Neutrophil (primary cell): ENCODE measurements around the gene DCTN3.

Experiments used
- H3K27ac ChIP-seq: fragments of 200-600 bp; sonication (generic); 2 replicates; pipeline ENCODE4 v1.5.1; 2016; ENCODE audit warnings: mild to moderate bottlenecking, moderate library complexity
- H3K27me3 ChIP-seq: fragments of 200-600 bp; sonication (generic); 2 replicates; pipeline ENCODE4 v1.6.0; 2016; ENCODE audit warnings: mild to moderate bottlenecking
- H3K36me3 ChIP-seq: fragments of 200-600 bp; sonication (generic); 2 replicates; pipeline ENCODE4 v1.5.1; 2017
- H3K4me1 ChIP-seq, 2 experiments: fragments of 200-600 bp in 1 of 2; sonication (generic) in 1 of 2; 1 replicate in 1 of 2; 2 replicates in 1 of 2; pipeline versions ENCODE4 v1.5.1 to v1.6.1; 2013 to 2016; ENCODE audit warnings: low read depth in 1 of 2, low read length in 1 of 2, mild to moderate bottlenecking in 1 of 2, moderate library complexity in 1 of 2; ENCODE audit not compliant: control insufficient read depth in 1 of 2, insufficient read depth in 1 of 2
- H3K4me3 ChIP-seq, 2 experiments: fragments of 200-600 bp in 1 of 2; sonication (generic) in 1 of 2; 1 replicate in 1 of 2; 2 replicates in 1 of 2; pipeline ENCODE4 v1.5.1; 2013 to 2016; ENCODE audit warnings: low read depth in 1 of 2, low read length in 1 of 2, mild to moderate bottlenecking in 1 of 2, moderate library complexity in 1 of 2
- H3K9me3 ChIP-seq: fragments of 200-600 bp; sonication (generic); 2 replicates; pipeline ENCODE4 v1.5.1; 2016
- CTCF ChIP-seq: fragments of 200-600 bp; sonication (generic); IDR thresholded peaks from 2 replicates; pipeline ENCODE4 v1.5.1; 2016; ENCODE audit warnings: antibody characterized with exemption

The DCTN3 gene

GRCh38 chr9:34581318-34581717 is 39.0 kb downstream of the DCTN3 start:
- Histone ChIP-seq H3K27me3 (peaks cover 100% of the 10 kb centered on the region), H3K9me3 (no peaks in the 10 kb centered on the region), H3K27ac (no peak overlapping the region), H3K4me3 (no peak overlapping the region), H3K36me3 (no peaks in the 10 kb centered on the region), H3K4me1 (no peaks in the 10 kb centered on the region)
- TF ChIP-seq CTCF = no peak

DNA sequence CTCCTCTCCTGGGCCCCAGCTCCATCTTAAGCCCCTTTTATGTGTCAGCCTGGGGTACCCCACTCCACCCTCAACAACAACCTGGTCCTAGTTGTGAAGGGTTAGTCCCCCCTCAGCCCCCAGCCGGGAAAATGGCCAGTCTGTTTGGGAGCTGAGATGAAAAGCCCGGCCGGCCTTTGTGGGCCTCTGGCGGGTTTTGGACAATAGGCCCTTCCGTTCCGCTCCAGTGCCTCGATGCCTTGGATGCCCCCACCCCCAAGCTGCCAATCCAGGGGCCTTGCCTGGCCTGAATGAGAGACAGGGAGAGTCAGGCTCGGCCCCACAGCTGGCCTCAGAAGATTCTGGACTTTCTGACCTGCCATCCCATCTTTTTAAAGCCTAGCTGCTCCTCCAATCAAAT is 39.9 kb downstream of the DCTN3 start:
- H3K27ac ChIP-seq = no peak overlapping the region
- no peaks in the 10 kb centered on the region for H3K9me3 ChIP-seq
- H3K4me3 ChIP-seq = no peak overlapping the region
- no peak for TF ChIP-seq CTCF
- no peaks in the 10 kb centered on the region for H3K4me1 ChIP-seq
- peaks cover 100% of the 10 kb centered on the region for H3K27me3 ChIP-seq
- no peaks in the 10 kb centered on the region for H3K36me3 ChIP-seq

GRCh38 chr9:34579808-34580163 is 40.5 kb downstream of the DCTN3 start:
- no peaks in the 10 kb centered on the region for H3K9me3 ChIP-seq
- H3K27ac ChIP-seq = no peak overlapping the region
- no peaks in the 10 kb centered on the region for H3K36me3 ChIP-seq
- no peak overlapping the region for H3K4me3 ChIP-seq
- no peaks in the 10 kb centered on the region for H3K4me1 ChIP-seq
- H3K27me3 ChIP-seq = peaks cover 100% of the 10 kb centered on the region
- TF ChIP-seq CTCF = no peak

DNA sequence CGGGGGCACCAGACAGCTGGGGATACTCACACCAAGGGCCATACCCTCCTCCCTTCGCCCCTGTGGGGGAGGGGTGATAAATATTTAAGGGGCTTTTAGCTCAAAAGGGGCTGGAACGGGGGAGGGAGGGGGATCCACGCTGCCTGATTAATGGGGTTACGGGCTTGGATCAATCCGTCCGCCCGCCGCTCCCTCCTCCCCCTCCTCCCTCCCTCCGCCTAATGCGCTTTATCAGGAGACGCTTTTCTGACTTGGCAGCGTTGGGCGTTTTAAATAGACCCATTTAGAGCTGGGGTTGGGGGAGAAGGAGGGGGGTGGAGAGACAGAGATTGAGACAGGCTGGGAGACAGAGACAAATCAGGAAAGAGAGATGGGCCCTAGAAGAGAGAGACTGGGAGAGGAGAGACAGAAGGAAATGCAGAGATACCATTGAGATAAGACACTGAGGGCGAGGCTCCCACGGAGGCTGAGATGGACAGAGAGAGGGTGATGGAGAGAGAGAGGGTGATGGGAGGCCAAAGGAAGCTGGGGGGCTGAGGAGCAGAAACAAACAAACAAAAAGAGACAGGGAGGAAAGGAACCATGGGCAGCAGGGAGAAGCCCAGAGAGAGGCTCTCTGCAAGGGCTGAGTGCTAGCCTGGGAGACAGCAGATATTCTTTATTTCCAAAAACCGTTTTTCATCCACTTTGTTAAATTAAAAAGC is 41.0 kb downstream of the DCTN3 start:
- TF ChIP-seq CTCF = no peak
- H3K36me3 ChIP-seq = no peaks in the 10 kb centered on the region
- no peak overlapping the region for H3K27ac ChIP-seq
- H3K9me3 ChIP-seq = no peaks in the 10 kb centered on the region
- H3K4me1 ChIP-seq = no peaks in the 10 kb centered on the region
- H3K27me3 ChIP-seq = peaks cover 100% of the 10 kb centered on the region
- H3K4me3 ChIP-seq = no peak overlapping the region

DNA sequence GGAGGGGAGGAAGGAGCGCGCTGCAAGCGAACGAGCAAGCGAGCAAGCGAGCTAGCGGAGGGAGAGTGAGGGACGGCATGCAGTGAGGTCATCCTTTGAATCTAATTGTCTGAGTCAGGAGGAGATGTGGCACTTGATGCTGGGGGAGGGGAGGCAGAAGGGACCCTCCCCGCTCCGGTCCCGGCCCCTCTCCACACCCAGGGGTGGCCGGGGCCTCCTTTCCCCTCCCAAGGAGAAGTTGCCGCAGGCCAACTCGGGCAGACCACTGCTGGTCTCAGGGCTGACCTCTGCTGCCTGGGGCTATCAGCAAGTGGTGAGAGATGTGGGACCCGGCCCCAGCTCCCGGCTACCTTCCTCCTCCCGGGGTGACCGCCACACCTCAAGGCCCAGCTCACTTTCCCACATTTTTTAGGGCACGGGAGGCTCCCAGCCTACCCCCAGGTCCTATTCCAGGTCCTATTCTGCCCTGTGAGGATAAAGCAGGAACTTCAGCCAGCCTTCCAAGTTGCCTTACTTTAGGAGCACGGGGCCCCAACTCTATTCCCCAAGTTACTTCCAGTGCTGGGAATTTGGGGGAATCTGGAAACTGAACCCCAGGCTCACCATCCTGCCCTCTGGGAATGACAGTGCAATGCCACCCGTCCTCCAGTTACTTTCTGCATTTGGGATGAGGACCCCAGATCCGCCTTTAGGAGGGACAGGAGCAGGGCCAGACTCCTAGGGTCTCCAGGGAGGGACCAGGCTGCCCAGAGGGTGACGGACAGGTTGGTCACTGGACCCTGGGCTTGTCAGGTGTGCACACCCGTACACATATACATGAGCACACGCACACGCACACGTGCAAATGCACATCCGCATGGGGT is 41.8 kb downstream of the DCTN3 start:
- Histone ChIP-seq H3K27ac (no peak overlapping the region), H3K4me1 (no peaks in the 10 kb centered on the region), H3K27me3 (peaks cover 100% of the 10 kb centered on the region), H3K36me3 (no peaks in the 10 kb centered on the region), H3K4me3 (no peak overlapping the region), H3K9me3 (no peaks in the 10 kb centered on the region)
- TF ChIP-seq CTCF = no peak
